Psoas muscle (tissue), 8 donors: ENCODE results near the gene MGRN1. TPM values are rescaled to one million over a fixed set of nuclear protein-coding genes. Genes with fewer than 3 reads are reported as not detected.
A peak's percentile ranks its signal among the peaks of the same experiment; 100 is the strongest.
"Not testable (repeated sequence)": the region's sequence is repeated elsewhere in the genome, so short reads cannot be mapped to it uniquely, and the experiment has no call there.

Source experiments
- ATAC-seq, 4 donors: fragments of 200-7000 bp; cut with Tn5 transposase; one replicate each; pipeline ENCODE4 v1.9.1; 2020; ENCODE audit warnings: moderate library complexity in 3 of 4, mild to moderate bottlenecking in 2 of 4
- DNase-seq, 2 donors: peaks; one replicate each; pipeline ENCODE4 v3.0.0-alpha.2; 2020
- H3K27ac ChIP-seq: fragments of 200-600 bp; one replicate; pipeline ENCODE4 v1.8.0; 2022
- H3K27me3 ChIP-seq, 3 donors: fragments of 200-600 bp in 1 of 3; one replicate each; pipeline versions ENCODE4 v1.6.1 to v1.8.0; 2013 to 2022; ENCODE audit warnings: low read length in 2 of 3, mild to moderate bottlenecking in 2 of 3, moderate library complexity in 1 of 3; ENCODE audit not compliant: insufficient read depth in 3 of 3
- H3K36me3 ChIP-seq, 2 donors: fragments of 200-600 bp in 1 of 2; one replicate each; pipeline versions ENCODE4 v1.6.1 to v1.8.0; 2013 to 2022; ENCODE audit warnings: low read depth in 1 of 2, mild to moderate bottlenecking in 1 of 2, moderate library complexity in 1 of 2; ENCODE audit not compliant: insufficient read depth in 1 of 2
- H3K4me1 ChIP-seq: fragments of 200-600 bp; one replicate; pipeline ENCODE4 v1.8.0; 2022
- H3K4me3 ChIP-seq: fragments of 200-600 bp; one replicate; pipeline ENCODE4 v1.8.0; 2022; ENCODE audit warnings: mild to moderate bottlenecking
- H3K9me3 ChIP-seq: fragments of 200-600 bp; one replicate; pipeline ENCODE4 v1.8.0; 2022
- WGBS, 3 donors: extraction: QIAGEN DNeasy Blood & Tissue Kit; methylation state at CpG; one replicate each; pipeline versions ENCODE4 v1.1.6 to v1.1.7; 2013; 5-methylcytosine and 5-hydroxymethylcytosine counted together
- intact Hi-C, 2 donors: fragments of 100-400 bp; cut with DNase I; formaldehyde crosslinking; loops; one replicate each; pipeline versions ENCODE4 v1.11.0 to v1.14.2; 2022
- polyA plus RNA-seq, 3 donors: library from polyadenylated mRNA; stranded (reverse); fragments of 200-250 nt; gene quantifications; one replicate each; pipeline ENCODE4 v1.2.3, GENCODE V29; 2013
- total RNA-seq, 4 donors: library from RNA; stranded (reverse); fragmentation: NEBNext Ultra II Directional in 2 of 4; extraction: Animal tissue kit (Norgen Biotek cat#: 25700) in 2 of 4; gene quantifications; one replicate each; pipeline versions ENCODE4 v1.2.1 to v1.2.4, GENCODE V29; 2021 to 2023
- TF ChIP-seq, protein P1 (sequence below): fragments of 200-600 bp; IDR thresholded peaks from one replicate; pipeline ENCODE4 v1.8.0; 2022; ENCODE audit warnings: antibody characterized with exemption
- donor health status: healthy with polysubstance abuse.
- donor health status: DM: no; HTN: no; CAD: no; lungs with moderate emphysema.
- donor health status: Bipolar disorder and iron deficiency.
- donor health status: healthy.
- donor health status: DM: yes; HTN: yes; CAD: no.
- donor health status: DM: no; HTN: no; CAD: no.
- donor health status: DM: no; HTN: no; CAD: no.
- donor health status: DM: yes; HTN: yes; CAD: no.

MGRN1 gene
- total and polyA plus RNA-seq, 7 donors = 20.2 to 63.1 (median 44.2) TPM

DNA sequence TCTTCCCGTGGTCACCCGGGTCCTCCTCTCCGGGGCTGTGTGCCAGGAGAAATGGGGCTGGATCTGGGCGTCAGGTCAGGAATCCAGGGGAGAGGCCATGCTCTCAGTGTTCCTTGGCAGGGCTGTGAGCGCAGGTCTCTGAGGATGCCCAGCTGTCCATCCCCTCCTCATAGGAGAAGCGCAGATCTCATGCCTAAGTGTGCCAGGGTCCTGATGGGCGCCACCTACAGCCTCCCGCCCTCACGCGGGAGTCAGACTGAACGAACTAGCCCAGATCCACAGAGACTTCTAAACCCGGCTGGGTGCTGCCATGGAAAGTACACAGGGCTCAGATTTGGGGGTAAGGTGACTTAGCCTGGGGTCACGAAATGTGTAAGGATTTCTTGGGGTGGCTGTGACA, 24.3 kb downstream of the MGRN1 start:
- Histone ChIP-seq H3K4me1 (no peaks in the 10 kb centered on the region), H3K27me3 (no peaks in the 10 kb centered on the region), H3K9me3 (no peaks in the 10 kb centered on the region), H3K27ac (no peak overlapping the region), H3K36me3 (peaks cover 4 to 41% of the 10 kb centered on the region in 2 donors), H3K4me3 (no peak overlapping the region)
- TF ChIP-seq, protein P1, sequence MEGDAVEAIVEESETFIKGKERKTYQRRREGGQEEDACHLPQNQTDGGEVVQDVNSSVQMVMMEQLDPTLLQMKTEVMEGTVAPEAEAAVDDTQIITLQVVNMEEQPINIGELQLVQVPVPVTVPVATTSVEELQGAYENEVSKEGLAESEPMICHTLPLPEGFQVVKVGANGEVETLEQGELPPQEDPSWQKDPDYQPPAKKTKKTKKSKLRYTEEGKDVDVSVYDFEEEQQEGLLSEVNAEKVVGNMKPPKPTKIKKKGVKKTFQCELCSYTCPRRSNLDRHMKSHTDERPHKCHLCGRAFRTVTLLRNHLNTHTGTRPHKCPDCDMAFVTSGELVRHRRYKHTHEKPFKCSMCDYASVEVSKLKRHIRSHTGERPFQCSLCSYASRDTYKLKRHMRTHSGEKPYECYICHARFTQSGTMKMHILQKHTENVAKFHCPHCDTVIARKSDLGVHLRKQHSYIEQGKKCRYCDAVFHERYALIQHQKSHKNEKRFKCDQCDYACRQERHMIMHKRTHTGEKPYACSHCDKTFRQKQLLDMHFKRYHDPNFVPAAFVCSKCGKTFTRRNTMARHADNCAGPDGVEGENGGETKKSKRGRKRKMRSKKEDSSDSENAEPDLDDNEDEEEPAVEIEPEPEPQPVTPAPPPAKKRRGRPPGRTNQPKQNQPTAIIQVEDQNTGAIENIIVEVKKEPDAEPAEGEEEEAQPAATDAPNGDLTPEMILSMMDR = no peak
- 92 to 94% (median 93%) methylated on average over 13 of the region's 13 CpGs for WGBS, 3 donors
- DNase-seq (no peak), ATAC-seq (no peak)
- intact Hi-C loops = no loop called here

DNA sequence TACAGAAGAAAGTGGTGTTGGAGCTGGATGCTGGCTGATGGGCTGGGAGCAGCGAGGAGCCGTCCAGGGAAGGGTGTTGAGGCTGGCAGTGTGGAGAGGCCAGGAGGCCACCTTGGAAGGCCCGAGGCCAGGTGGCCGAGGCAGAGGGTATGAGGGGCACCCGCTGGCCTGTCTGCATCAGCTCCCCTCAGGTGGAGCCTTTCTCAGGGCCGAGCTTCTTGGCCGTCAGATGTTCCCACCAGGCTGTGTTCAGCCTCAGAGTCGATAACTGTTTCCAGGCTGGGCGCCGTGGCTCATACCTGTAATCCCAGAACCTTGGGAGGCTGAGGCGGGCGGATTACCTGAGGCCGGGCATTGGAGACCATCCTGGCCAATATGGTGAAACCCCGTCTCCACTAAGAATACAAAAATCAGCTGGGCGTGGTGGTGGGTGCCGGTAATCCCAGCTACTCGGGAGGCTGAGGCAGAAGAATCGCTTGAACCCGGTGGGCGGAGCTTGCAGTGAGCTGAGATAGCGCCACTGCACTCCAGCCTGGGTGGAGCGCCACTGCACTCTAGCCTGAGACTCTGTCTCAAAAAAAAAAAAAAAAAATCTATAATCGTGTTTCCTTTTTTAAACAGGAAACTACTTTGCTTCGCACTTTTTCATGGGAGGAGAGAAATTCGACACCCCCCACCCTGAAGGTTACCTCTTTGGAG, 25.3 kb downstream of the MGRN1 start:
- Histone ChIP-seq H3K27ac (no peak overlapping the region), H3K4me1 (no peaks in the 10 kb centered on the region), H3K27me3 (no peaks in the 10 kb centered on the region), H3K4me3 (no peak overlapping the region), H3K36me3 (peaks cover 4 to 51% of the 10 kb centered on the region in 2 donors), H3K9me3 (no peaks in the 10 kb centered on the region)
- peak in 2 of 4 donors; percentile 2 to 8 for ATAC-seq
- WGBS, 3 donors = 92 to 94% (median 92%) methylated on average over 24 to 25 of the region's 25 CpGs
- TF ChIP-seq, protein P1 = no peak
- intact Hi-C loops = no loop called here
- DNase-seq = no peak

DNA sequence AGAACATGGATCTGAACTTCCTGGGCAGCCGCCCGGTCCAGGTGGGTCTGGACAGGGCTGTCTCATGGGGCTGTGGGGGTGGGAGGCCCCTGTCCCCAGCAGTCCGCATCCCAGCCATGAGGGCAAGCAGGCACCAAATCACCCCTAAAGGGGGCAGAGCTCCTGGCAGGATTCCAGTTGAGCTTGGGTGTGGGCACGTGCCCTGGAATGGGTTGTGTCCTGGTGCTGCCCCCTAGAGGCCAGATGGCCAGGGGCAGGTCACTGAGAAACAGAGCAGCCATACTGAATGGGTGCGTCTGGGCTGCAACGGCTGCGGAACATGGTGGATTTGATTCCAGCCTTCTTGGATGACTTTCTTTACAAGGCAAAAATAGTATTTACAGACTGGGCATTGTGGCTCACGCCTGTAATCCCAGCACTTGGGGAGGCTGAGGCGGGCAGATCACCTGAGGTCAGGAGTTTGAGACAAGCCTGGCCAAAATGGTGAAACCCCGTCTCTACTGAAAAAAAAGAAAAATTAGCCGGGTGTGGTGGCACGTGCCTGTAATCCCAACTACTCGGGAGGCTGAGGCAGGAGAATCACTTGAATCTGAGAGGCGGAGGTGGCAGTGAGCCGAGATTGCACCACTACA, 25.9 kb downstream of the MGRN1 start:
- H3K4me1 ChIP-seq, H3K9me3 ChIP-seq, intact Hi-C loops, H3K27me3 ChIP-seq, H3K27ac ChIP-seq, H3K4me3 ChIP-seq: not testable (repeated sequence)
- 75 to 87% (median 83%) methylated on average over 15 of the region's 15 CpGs for WGBS, 3 donors
- H3K36me3 ChIP-seq = peaks cover 4 to 57% of the 10 kb centered on the region in 2 donors
- ATAC-seq (peak; percentile 62 to 87 (median 77)), DNase-seq (peak; percentile 73 to 86)
- TF ChIP-seq, protein P1 = peak; percentile 71

DNA sequence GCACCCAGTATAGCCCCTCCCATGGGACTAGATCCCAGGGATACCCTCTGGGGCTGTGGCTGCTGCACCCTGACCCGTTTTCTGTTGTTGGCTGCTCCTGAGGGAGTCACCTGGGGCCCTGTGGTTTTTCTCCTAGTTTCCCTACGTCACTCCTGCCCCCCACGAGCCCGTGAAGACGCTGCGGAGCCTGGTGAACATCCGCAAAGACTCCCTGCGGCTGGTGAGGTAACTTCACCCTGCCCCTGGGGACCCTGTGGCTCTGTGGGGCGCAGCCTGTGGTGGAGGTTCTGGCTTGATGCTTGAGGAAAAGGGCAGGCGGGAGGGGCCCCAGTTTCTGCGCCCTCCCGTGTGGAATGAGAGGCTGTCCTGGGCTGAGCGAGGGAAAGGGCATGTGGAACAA, 27.2 kb downstream of the MGRN1 start:
- H3K4me1 ChIP-seq = no peaks in the 10 kb centered on the region
- H3K9me3 ChIP-seq = no peaks in the 10 kb centered on the region
- TF ChIP-seq, protein P1 = no peak
- WGBS, 3 donors = 93 to 96% (median 93%) methylated on average over 13 of the region's 13 CpGs
- intact Hi-C loops = no loop called here
- H3K27ac ChIP-seq = no peak overlapping the region
- no peak overlapping the region for H3K4me3 ChIP-seq
- no peak for ATAC-seq
- H3K27me3 ChIP-seq = no peaks in the 10 kb centered on the region
- peaks cover 4 to 66% of the 10 kb centered on the region in 2 donors for H3K36me3 ChIP-seq
- no peak for DNase-seq
